Endothelial cell (in vitro differentiated cells): Measurements from ENCODE around the gene BMP7. TPM values are rescaled to one million over a fixed set of nuclear protein-coding genes. Genes with fewer than 3 reads are reported as not detected.

Experiments used
- DNase-seq: peaks from one replicate; pipeline ENCODE4 v3.0.0; 2021; ENCODE audit warnings: low spot score
- H3K27ac Mint-ChIP-seq: one replicate; pipeline ENCODE4 v1.8.0; 2021; ENCODE audit warnings: mixed read lengths, inconsistent platforms; ENCODE audit not compliant: unreplicated experiment
- H3K27me3 Mint-ChIP-seq: one replicate; pipeline ENCODE4 v1.8.0; 2021; ENCODE audit warnings: mild to moderate bottlenecking, moderate library complexity, mixed read lengths, inconsistent platforms; ENCODE audit not compliant: unreplicated experiment
- H3K36me3 Mint-ChIP-seq: one replicate; pipeline ENCODE4 v1.8.0; 2021; ENCODE audit warnings: mild to moderate bottlenecking, low read depth, mixed read lengths, inconsistent platforms; ENCODE audit not compliant: unreplicated experiment
- H3K4me1 Mint-ChIP-seq: one replicate; pipeline ENCODE4 v1.8.0; 2021; ENCODE audit warnings: mild to moderate bottlenecking, mixed read lengths, inconsistent platforms; ENCODE audit not compliant: unreplicated experiment
- H3K4me3 Mint-ChIP-seq: one replicate; pipeline ENCODE4 v1.8.0; 2021; ENCODE audit warnings: mild to moderate bottlenecking, mixed read lengths, inconsistent platforms; ENCODE audit not compliant: unreplicated experiment
- H3K9me3 Mint-ChIP-seq: one replicate; pipeline ENCODE4 v1.8.0; 2021; ENCODE audit warnings: mixed read lengths, inconsistent platforms; ENCODE audit not compliant: unreplicated experiment
- total RNA-seq: library from RNA; stranded (reverse); fragmentation: NEBNext Ultra II Directional; extraction: Animal tissue kit (Norgen Biotek cat#: 25700); gene quantifications from one replicate; pipeline ENCODE4 v1.2.1, GENCODE V29; 2021; ENCODE audit not compliant: unreplicated experiment
- TF ChIP-seq, protein P1 (sequence below): fragments of 200-600 bp; sonication (generic); IDR thresholded peaks from one replicate; pipeline ENCODE4 v1.5.0; 2021; ENCODE audit warnings: antibody characterized with exemption; ENCODE audit not compliant: unreplicated experiment

Gene BMP7
- total RNA-seq, 1 donor from 2014 or later = 0.38 TPM

DNA sequence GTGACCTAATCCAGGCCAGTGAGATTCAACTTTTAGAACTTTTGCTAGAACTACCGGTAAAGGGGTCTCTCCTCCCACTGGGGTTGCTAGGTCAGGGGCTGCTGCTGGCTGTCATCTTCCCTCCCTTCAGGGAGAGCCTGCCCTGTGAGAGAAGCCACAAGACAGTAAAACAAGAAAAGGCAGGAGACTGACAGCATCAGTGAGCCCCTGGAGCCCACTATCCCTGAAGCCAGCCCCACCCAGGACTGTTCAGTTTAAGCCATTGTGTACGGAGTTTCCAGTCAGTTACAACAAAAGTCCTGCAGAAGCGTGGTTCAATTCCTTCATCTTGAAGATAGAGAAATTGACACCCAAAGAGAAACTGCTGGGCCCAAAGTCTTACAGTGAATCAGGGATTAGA is 7.9 kb upstream of the BMP7 start:
- Mint-ChIP-seq H3K27me3 (peaks cover 7% of the 10 kb centered on the region), H3K4me1 (no peaks in the 10 kb centered on the region)
- TF ChIP-seq, protein P1, sequence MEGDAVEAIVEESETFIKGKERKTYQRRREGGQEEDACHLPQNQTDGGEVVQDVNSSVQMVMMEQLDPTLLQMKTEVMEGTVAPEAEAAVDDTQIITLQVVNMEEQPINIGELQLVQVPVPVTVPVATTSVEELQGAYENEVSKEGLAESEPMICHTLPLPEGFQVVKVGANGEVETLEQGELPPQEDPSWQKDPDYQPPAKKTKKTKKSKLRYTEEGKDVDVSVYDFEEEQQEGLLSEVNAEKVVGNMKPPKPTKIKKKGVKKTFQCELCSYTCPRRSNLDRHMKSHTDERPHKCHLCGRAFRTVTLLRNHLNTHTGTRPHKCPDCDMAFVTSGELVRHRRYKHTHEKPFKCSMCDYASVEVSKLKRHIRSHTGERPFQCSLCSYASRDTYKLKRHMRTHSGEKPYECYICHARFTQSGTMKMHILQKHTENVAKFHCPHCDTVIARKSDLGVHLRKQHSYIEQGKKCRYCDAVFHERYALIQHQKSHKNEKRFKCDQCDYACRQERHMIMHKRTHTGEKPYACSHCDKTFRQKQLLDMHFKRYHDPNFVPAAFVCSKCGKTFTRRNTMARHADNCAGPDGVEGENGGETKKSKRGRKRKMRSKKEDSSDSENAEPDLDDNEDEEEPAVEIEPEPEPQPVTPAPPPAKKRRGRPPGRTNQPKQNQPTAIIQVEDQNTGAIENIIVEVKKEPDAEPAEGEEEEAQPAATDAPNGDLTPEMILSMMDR = no peak

DNA sequence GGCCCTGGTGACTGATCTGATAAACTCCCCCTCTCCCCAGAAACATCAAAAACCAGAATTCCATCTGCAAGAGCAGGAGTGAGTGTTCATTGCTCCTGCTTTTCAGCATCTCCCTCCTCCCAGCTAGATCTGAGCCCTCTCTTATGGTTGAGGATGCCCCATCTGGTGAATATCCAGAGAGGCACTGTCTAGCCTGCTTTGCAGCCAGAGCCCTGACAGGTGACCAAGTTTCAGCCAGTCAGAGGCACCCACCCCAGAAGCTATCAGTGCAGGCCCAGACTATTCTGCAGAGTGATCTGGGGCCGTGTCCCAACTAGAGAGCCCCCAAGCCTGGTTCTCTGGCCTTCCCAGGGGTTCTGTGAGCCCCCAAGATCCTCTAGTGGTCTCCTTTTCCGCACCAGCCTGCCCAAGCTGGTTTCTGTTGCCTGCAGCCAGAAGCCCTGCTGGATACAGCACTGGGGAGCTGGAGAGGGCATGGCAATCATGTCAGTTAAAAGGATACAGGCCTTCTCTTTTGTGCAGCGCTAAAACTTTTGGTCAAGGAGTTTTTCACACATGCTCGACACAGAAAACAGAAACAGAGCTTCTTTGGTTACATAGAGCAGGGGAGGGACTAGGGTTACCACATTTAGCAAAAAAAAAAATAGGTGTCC is 6.6 kb upstream of the BMP7 start:
- Mint-ChIP-seq H3K4me3 (no peak overlapping the region), H3K27me3 (peaks cover 17% of the 10 kb centered on the region), H3K36me3 (no peaks in the 10 kb centered on the region), H3K27ac (no peak overlapping the region), H3K4me1 (no peaks in the 10 kb centered on the region), H3K9me3 (no peaks in the 10 kb centered on the region)
- TF ChIP-seq, protein P1 = no peak
- DNase-seq = no peak

More for the DNA sequence above, 7.9 kb upstream of the BMP7 start:
- no peak for DNase-seq
- H3K9me3 Mint-ChIP-seq = no peaks in the 10 kb centered on the region
- H3K36me3 Mint-ChIP-seq = no peaks in the 10 kb centered on the region
- no peak overlapping the region for H3K4me3 Mint-ChIP-seq
- no peak overlapping the region for H3K27ac Mint-ChIP-seq

DNA sequence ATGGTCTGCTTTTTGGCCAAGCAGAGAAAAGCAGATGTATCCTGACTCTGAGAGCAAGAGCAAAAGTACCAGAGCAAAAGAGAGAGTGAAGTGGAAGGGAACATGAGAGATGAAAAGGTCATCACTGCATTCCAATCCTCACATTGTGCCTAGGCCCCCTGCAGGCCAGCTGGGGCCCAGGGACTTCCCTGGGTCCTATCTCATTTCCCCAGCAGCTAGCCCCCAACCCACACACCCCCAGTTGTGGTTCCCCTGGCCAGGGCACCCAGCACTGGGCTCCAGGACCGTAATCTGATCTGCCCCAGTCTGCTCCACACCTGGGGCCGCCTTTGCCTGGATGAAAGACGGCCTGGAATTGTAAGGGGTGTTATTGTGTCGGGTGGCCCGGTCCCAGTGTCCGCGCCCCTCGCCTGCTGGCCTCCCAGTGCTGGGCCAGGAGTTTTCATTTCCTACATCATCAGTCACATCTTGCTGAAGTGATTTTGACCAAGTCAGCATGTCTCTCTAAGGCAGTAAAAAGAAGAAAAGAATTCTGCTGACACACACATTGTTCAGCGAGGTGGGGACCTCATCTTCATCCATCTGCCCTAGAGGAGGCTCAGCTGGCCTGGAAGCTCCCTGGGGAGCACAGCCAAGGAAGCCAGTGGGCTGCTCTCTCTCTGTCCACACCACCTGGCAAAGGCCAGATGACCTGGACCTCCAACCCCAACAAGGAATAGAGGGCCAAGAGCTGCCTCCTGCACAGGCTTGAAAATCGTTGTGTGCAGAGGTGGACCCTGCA is 4.0 kb upstream of the BMP7 start:
- Mint-ChIP-seq H3K27ac (no peak overlapping the region), H3K9me3 (no peaks in the 10 kb centered on the region), H3K4me3 (no peak overlapping the region), H3K27me3 (peaks cover 27% of the 10 kb centered on the region), H3K36me3 (no peaks in the 10 kb centered on the region), H3K4me1 (peaks cover 7% of the 10 kb centered on the region)
- TF ChIP-seq, protein P1 = no peak
- DNase-seq = no peak

DNA sequence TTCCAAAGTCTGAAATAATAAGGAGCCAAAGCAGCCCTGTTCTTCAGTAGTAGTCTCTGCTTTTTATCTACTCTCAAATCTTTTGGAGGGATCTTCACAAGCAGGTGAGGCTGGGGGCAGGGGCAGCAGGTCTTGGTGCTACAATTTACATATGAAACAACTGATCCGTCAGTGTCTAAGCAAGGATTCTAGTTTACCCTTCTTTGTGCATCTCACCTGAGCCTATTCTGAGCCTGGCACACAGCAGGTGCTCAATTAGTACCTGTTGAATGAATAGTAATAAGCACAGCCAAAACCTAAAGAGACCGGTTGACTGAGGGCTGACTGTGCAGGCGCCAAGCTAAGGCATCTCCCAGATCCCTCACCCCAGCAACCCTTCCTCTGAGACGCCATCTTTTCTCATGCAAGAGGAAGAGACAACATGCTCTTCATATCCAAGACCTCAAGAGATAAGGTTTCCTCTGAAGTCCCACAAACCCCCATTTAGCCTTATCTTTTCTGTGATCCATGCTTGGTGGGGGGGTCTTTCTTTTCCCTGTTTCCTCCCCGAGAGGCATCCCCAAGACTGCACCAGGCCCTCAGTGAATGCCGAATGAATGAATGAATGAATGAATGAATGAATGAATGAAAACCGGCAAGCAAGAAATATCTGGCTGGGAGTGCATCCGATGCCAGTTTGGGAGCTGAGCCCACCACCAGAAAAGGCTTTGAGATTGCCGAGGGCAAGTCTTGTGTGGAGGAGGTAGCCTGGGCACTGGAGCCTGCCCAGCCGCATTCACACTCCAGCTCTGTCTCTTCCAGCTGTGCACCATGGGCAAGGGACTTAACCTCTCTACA is 2.9 kb upstream of the BMP7 start:
- Mint-ChIP-seq H3K27me3 (peaks cover 29% of the 10 kb centered on the region), H3K4me3 (no peak overlapping the region), H3K36me3 (no peaks in the 10 kb centered on the region), H3K9me3 (no peaks in the 10 kb centered on the region), H3K4me1 (peaks cover 7% of the 10 kb centered on the region), H3K27ac (peak overlapping the region; percentile 7)
- DNase-seq = no peak
- TF ChIP-seq, protein P1 = no peak
